Ovary (tissue), 9 donors: Measurements from ENCODE around the gene RASL10A. TPM values are rescaled to one million over a fixed set of nuclear protein-coding genes. Genes with fewer than 3 reads are reported as not detected.

Source experiments
- DNase-seq, 5 donors: peaks; one replicate each; pipeline ENCODE4 v3.0.0-alpha.2; 2019 to 2020
- H3K27ac ChIP-seq, 2 donors: fragments of 200-600 bp; one replicate each; pipeline versions ENCODE4 v1.5.1 to v1.8.0; 2019 to 2022
- H3K27me3 ChIP-seq: fragments of 200-600 bp; one replicate; pipeline ENCODE4 v1.8.0; 2022
- H3K36me3 ChIP-seq: fragments of 200-600 bp; sonication (generic); one replicate; pipeline ENCODE4 v1.5.1; 2019
- H3K4me1 ChIP-seq: one replicate; pipeline ENCODE4 v1.8.1; 2013; ENCODE audit warnings: mild to moderate bottlenecking, moderate library complexity; ENCODE audit not compliant: insufficient read depth
- H3K4me3 ChIP-seq: fragments of 200-600 bp; sonication (generic); one replicate; pipeline ENCODE4 v1.5.1; 2017
- H3K9me3 ChIP-seq, 2 donors: fragments of 200-600 bp in 1 of 2; sonication (generic) in 1 of 2; one replicate each; pipeline versions ENCODE4 v1.5.1 to v1.8.1; 2013 to 2019; ENCODE audit warnings: mild to moderate bottlenecking in 1 of 2, moderate library complexity in 1 of 2
- CTCF ChIP-seq, 3 donors: fragments of 450-650 bp in 2 of 3; fragments of 200-600 bp in 1 of 3; IDR thresholded peaks; one replicate each; pipeline versions ENCODE4 v1.5.1 to v1.8.0; 2016 to 2022; ENCODE audit warnings: antibody characterized with exemption in 3 of 3, mild to moderate bottlenecking in 1 of 3
- EP300 ChIP-seq: sonication (generic); formaldehyde crosslinking; IDR thresholded peaks from one replicate; pipeline ENCODE4 v1.6.1; 2017; ENCODE audit warnings: antibody characterized with exemption
- POLR2A ChIP-seq: fragments of 450-650 bp; IDR thresholded peaks from one replicate; pipeline ENCODE4 v1.6.1; 2017; ENCODE audit warnings: antibody characterized with exemption, mild to moderate bottlenecking, moderate library complexity
- WGBS, 3 donors: extraction: QIAGEN DNeasy Blood & Tissue Kit in 1 of 3; methylation state at CpG; one replicate each; pipeline versions ENCODE4 v1.1.5 to v1.1.7; 2013 to 2017; 5-methylcytosine and 5-hydroxymethylcytosine counted together
- intact Hi-C, 4 donors: fragments of 100-400 bp; cut with DNase I; formaldehyde crosslinking; loops; one replicate each; pipeline versions ENCODE4 v1.11.0 to v1.15.1; 2022 to 2023
- polyA plus RNA-seq, 2 donors: library from polyadenylated mRNA; stranded (reverse); fragments of 200-250 nt in 1 of 2; fragments of 350-450 nt in 1 of 2; fragmentation: Illumina TruSeq in 1 of 2; extraction: RNeasy Lipid Tissue Mini Kit (QIAGEN cat#74804) in 1 of 2; gene quantifications; one replicate each; pipeline ENCODE4 v1.2.3, GENCODE V29; 2013 to 2014
- total RNA-seq, 7 donors: library from RNA; depleted of rRNA in 2 of 7; stranded (reverse); fragments of >200 nt in 2 of 7; fragmentation: NEBNext Ultra II Directional in 3 of 7; extraction: Animal tissue kit (Norgen Biotek cat#: 25700) in 3 of 7; gene quantifications; one replicate each; pipeline versions ENCODE4 v1.1.0 to v1.2.4, GENCODE V29; 2016 to 2023
- donor health status: DM: no; HTN: no; CAD: no; lungs with moderate emphysema.
- donor health status: DM: no; HTN: no; CAD: no.
- donor health status: Bipolar disorder and iron deficiency.
- donor health status: DM: yes; HTN: yes; CAD: no.
- donor health status: DM: no; HTN: no; CAD: no.
- donor health status: DM: yes; HTN: yes; CAD: no.

The RASL10A gene
- total and polyA plus RNA-seq, 9 donors, result 0.22 to 0.53 (median 0.40) TPM; not detected in 3

DNA sequence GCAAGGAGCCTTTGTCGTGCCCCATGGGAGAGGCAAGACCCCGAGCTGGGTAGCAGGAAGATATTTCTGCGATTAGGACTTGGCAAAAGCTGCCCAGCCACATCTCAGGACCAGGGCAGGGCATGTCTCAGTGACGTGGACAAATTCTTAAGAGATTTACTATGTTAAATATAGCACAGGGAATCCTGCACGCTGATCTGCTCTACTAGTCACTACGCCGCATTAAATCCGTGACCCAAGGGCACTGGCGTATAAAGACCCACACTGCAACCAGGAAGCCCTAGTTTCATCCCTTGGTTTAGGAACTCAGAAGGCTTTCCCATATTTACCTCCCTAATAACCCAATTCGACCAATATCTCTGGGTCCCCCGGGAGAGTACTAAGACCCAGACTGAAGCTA is 37.8 kb upstream of the RASL10A start:
- Histone ChIP-seq H3K27ac (no peak overlapping the region), H3K4me3 (no peak overlapping the region), H3K27me3 (no peaks in the 10 kb centered on the region), H3K36me3 (no peaks in the 10 kb centered on the region), H3K9me3 (no peaks in the 10 kb centered on the region), H3K4me1 (no peaks in the 10 kb centered on the region)
- intact Hi-C loops, result no loop called here
- no peak for TF ChIP-seq CTCF (IDR thresholded peaks at IDR 0.05)
- TF ChIP-seq POLR2A, result no peak
- no peak for TF ChIP-seq EP300
- DNase-seq, result no peak
- WGBS, 3 donors, result 83 to 91% (median 89%) methylated on average over 11 of the region's 11 CpGs

- DNase-seq, result no peak
- WGBS, 3 donors, result 83 to 94% (median 93%) methylated on average over 9 of the region's 9 CpGs
- no peaks in the 10 kb centered on the region for H3K27me3 ChIP-seq
- intact Hi-C loops, result no loop called here
- no peaks in the 10 kb centered on the region for H3K9me3 ChIP-seq
- no peaks in the 10 kb centered on the region for H3K4me1 ChIP-seq
- no peak overlapping the region for H3K27ac ChIP-seq
- H3K36me3 ChIP-seq, result no peaks in the 10 kb centered on the region
- H3K4me3 ChIP-seq, result no peak overlapping the region
- TF ChIP-seq CTCF (IDR thresholded peaks at IDR 0.05), result no peak
- TF ChIP-seq EP300, result no peak
- no peak for TF ChIP-seq POLR2A
Observed at GRCh38 chr22:29352778-29353177, 37.3 kb upstream of the RASL10A start.

- no peak overlapping the region for H3K27ac ChIP-seq
- H3K4me3 ChIP-seq, result no peak overlapping the region
- TF ChIP-seq CTCF (IDR thresholded peaks at IDR 0.05), result no peak
- no peak for TF ChIP-seq EP300
- TF ChIP-seq POLR2A, result no peak
- intact Hi-C loops, result no loop called here
- no peak for DNase-seq
- no peaks in the 10 kb centered on the region for H3K9me3 ChIP-seq
- H3K36me3 ChIP-seq, result no peaks in the 10 kb centered on the region
- H3K27me3 ChIP-seq, result no peaks in the 10 kb centered on the region
- WGBS, 3 donors, result 78 to 89% (median 86%) methylated on average over 9 of the region's 9 CpGs
- no peaks in the 10 kb centered on the region for H3K4me1 ChIP-seq
Observed at GRCh38 chr22:29351891-29352290, 36.4 kb upstream of the RASL10A start.

DNA sequence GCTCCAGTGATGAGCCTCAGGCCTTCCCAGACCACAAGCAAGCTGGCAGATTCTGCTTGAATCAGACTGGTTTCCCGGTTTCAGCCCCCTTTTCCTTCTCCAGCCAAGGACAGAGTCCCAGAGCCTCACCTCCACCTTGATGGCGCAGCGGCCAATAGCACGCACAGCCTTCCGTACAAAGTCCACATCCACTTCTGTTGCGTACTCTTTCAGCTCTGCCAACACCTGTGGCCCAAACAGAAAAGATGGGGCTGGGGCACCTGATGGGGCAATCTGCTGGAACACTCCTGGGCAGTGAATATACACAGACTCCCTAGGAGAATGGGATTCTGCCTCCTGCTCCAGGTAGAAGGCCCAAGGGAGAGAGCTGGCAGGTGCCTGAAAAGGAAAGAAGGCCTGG is 35.5 kb upstream of the RASL10A start:
- no peaks in the 10 kb centered on the region for H3K36me3 ChIP-seq
- WGBS, 3 donors, result 93 to 98% (median 97%) methylated on average over 6 of the region's 6 CpGs

More for the DNA sequence above, 35.5 kb upstream of the RASL10A start:
- no peak overlapping the region for H3K4me3 ChIP-seq
- intact Hi-C loops, result no loop called here
- H3K27me3 ChIP-seq, result no peaks in the 10 kb centered on the region
- no peaks in the 10 kb centered on the region for H3K4me1 ChIP-seq
- no peaks in the 10 kb centered on the region for H3K9me3 ChIP-seq
- no peak for TF ChIP-seq CTCF (IDR thresholded peaks at IDR 0.05)
- TF ChIP-seq EP300, result no peak
- TF ChIP-seq POLR2A, result no peak
- no peak for DNase-seq
- H3K27ac ChIP-seq, result no peak overlapping the region
